ENCODE results near the gene FLT1.

The FLT1 gene

DNA sequence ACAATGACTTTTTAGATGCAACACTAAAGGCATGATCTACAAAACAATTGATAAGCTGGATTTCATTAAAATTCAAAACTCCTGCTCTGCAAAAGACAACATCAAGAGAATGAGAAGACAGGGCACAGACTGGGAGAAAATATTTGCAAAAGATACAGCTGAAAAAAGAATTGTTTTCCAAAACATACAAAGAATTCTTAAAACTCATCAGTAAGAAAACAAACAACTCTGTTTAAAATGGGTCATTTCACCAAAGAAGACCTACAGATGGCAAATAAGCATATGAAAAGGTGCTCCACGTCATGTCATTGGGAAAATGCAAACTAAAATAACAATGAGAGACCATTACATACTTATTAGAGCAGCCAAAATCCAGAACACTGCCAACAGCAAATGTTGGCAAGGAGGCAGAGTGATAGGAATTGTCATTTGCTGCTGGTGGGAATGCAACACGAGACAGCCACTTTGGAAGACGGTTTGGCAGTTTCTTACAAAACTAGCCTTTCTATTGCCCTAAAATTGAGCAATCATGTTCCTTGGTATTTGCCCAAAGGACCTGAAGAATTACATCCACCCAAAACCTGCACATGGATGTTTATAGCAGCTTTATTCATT lies 39.2 kb downstream of the FLT1 start:
- TF ChIP-seq, protein P1, sequence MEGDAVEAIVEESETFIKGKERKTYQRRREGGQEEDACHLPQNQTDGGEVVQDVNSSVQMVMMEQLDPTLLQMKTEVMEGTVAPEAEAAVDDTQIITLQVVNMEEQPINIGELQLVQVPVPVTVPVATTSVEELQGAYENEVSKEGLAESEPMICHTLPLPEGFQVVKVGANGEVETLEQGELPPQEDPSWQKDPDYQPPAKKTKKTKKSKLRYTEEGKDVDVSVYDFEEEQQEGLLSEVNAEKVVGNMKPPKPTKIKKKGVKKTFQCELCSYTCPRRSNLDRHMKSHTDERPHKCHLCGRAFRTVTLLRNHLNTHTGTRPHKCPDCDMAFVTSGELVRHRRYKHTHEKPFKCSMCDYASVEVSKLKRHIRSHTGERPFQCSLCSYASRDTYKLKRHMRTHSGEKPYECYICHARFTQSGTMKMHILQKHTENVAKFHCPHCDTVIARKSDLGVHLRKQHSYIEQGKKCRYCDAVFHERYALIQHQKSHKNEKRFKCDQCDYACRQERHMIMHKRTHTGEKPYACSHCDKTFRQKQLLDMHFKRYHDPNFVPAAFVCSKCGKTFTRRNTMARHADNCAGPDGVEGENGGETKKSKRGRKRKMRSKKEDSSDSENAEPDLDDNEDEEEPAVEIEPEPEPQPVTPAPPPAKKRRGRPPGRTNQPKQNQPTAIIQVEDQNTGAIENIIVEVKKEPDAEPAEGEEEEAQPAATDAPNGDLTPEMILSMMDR (conservative IDR thresholded peaks at IDR 0.05; ENCODE audit: low read depth, low read length) = no peak

DNA sequence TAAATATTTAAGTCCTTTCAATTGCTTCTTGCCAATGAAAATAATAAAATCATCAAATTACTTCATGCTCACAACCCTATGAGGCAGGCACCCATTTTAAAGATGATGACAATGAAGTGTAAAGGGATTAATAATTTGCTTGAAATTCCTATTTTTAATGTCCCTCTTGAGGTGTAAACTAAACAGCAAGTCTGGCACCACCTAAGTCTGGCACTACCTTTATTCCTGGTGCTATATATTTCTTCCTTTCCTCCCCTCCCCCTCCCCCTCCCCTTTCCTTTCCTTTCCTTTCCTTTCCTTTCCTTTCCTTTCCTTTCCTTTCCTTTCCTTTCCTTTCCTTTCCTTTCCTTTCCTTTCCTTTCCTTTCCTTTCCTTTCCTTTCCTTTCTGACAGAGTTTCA lies 42.2 kb downstream of the FLT1 start:
- Histone ChIP-seq H3K36me3 (ENCODE audit: insufficient read depth) (no peaks in the 10 kb centered on the region), H3K79me2 (ENCODE audit: insufficient read depth, low read depth) (no peaks in the 10 kb centered on the region), H3K27ac (no peak overlapping the region), H3K4me2 (no peak overlapping the region), H2AFZ (ENCODE audit: low read depth) (no peak overlapping the region), H3K27me3 (ENCODE audit: insufficient read depth, low read depth) (no peaks in the 10 kb centered on the region), H3K4me1 (ENCODE audit: low read depth, poor library complexity, severe bottlenecking) (no peaks in the 10 kb centered on the region), H3K4me3 (IDR thresholded peaks at IDR 0.05; ENCODE audit: insufficient read depth, low read depth, low read length) (no peak overlapping the region), H4K20me1 (ENCODE audit: insufficient read depth) (no peaks in the 10 kb centered on the region), H3K9ac (no peak overlapping the region)
- TF ChIP-seq, protein P1 (conservative IDR thresholded peaks at IDR 0.05; ENCODE audit: low read depth, low read length) = no peak

More for the DNA sequence above, 39.2 kb downstream of the FLT1 start:
- H3K4me2 ChIP-seq = no peak overlapping the region
- H3K4me3 ChIP-seq (IDR thresholded peaks at IDR 0.05; ENCODE audit: insufficient read depth, low read depth, low read length) = no peak overlapping the region
- H3K9ac ChIP-seq = no peak overlapping the region
- H3K27ac ChIP-seq = no peak overlapping the region
- no peaks in the 10 kb centered on the region for H3K27me3 ChIP-seq (ENCODE audit: insufficient read depth, low read depth)
- H3K4me1 ChIP-seq (ENCODE audit: low read depth, poor library complexity, severe bottlenecking) = no peaks in the 10 kb centered on the region
- no peaks in the 10 kb centered on the region for H3K36me3 ChIP-seq (ENCODE audit: insufficient read depth)
- H4K20me1 ChIP-seq (ENCODE audit: insufficient read depth) = no peaks in the 10 kb centered on the region
- no peaks in the 10 kb centered on the region for H3K79me2 ChIP-seq (ENCODE audit: insufficient read depth, low read depth)
- H2AFZ ChIP-seq (ENCODE audit: low read depth) = no peak overlapping the region

- Histone ChIP-seq H3K27ac (no peak overlapping the region), H3K4me2 (no peak overlapping the region), H4K20me1 (ENCODE audit: insufficient read depth) (no peaks in the 10 kb centered on the region), H3K36me3 (ENCODE audit: insufficient read depth) (no peaks in the 10 kb centered on the region), H2AFZ (ENCODE audit: low read depth) (no peak overlapping the region), H3K27me3 (ENCODE audit: insufficient read depth, low read depth) (no peaks in the 10 kb centered on the region), H3K4me3 (IDR thresholded peaks at IDR 0.05; ENCODE audit: insufficient read depth, low read depth, low read length) (no peak overlapping the region), H3K4me1 (ENCODE audit: low read depth, poor library complexity, severe bottlenecking) (no peaks in the 10 kb centered on the region), H3K79me2 (ENCODE audit: insufficient read depth, low read depth) (no peaks in the 10 kb centered on the region), H3K9ac (no peak overlapping the region)
- TF ChIP-seq, protein P1 (conservative IDR thresholded peaks at IDR 0.05; ENCODE audit: low read depth, low read length) = no peak
These were observed 43.3 kb downstream of the FLT1 start for GRCh38 chr13:28451482-28452217.

DNA sequence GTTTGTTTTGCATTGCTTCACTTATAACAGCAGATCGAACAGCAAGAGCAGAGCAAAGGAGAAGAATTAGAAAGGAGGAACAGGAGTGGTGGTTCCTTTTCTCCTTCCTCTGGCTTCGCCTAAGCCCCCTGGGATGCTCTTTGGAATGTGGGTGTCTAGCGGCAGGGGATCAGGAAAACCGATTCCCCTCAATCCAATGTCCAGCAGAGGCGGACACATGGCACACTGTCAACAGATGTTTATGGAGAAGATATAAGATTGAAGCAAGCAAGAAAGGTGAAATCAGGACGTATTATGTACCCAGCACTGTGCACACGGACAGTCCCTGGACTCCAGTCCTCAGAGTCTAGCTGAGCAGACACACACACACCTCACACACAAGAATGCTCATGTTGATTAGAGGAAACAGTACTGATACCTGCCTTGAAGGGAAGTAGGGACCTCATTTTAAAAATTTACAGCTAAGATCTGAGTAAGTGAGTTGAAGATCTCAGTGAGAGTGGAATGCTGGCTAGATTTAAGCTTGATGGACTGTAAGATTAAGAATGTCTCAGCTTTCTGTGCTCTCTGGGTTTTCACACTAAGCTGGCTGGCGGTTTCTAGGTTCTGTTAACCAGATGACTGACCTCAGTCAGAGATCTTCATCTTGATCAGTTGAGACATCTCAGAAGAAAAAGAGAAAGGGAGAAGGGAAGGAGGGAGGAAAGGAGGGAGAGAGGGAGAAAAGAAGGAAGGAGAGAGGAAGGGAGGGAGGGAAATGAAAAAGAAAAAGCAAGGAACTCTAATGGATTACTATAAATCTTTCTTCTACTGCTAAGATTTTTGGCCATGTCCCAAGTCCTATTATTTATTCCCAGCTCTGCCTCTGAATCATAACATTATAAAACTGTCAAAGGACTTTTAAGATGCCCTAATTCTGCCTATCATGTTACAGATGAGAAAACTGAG lies 44.8 kb downstream of the FLT1 start:
- Histone ChIP-seq H4K20me1 (ENCODE audit: insufficient read depth) (no peaks in the 10 kb centered on the region), H3K79me2 (ENCODE audit: insufficient read depth, low read depth) (no peaks in the 10 kb centered on the region), H3K4me1 (ENCODE audit: low read depth, poor library complexity, severe bottlenecking) (no peaks in the 10 kb centered on the region), H3K4me3 (IDR thresholded peaks at IDR 0.05; ENCODE audit: insufficient read depth, low read depth, low read length) (no peak overlapping the region), H3K9ac (no peak overlapping the region), H3K27me3 (ENCODE audit: insufficient read depth, low read depth) (no peaks in the 10 kb centered on the region), H3K4me2 (no peak overlapping the region), H2AFZ (ENCODE audit: low read depth) (no peak overlapping the region), H3K36me3 (ENCODE audit: insufficient read depth) (no peaks in the 10 kb centered on the region), H3K27ac (no peak overlapping the region)
- TF ChIP-seq, protein P1 (conservative IDR thresholded peaks at IDR 0.05; ENCODE audit: low read depth, low read length) = no peak
